Nephron (organoid): Measurements from ENCODE around the gene FUT7.
A peak's percentile ranks its signal among the peaks of the same experiment; 100 is the strongest.

Experiments
- H3K27ac Mint-ChIP-seq, 3 experiments: 2 replicates each; pipeline ENCODE4 v1.8.0; 2020; ENCODE audit warnings: mixed read lengths in 3 of 3, mild to moderate bottlenecking in 2 of 3, moderate library complexity in 1 of 3
- H3K27me3 Mint-ChIP-seq: 2 replicates; pipeline ENCODE4 v1.8.0; 2021; ENCODE audit warnings: low read depth, mild to moderate bottlenecking, moderate library complexity, mixed read lengths
- H3K36me3 Mint-ChIP-seq: 2 replicates; pipeline ENCODE4 v1.8.0; 2020; ENCODE audit warnings: low read depth, mixed read lengths
- H3K4me1 Mint-ChIP-seq: 2 replicates; pipeline ENCODE4 v1.8.0; 2020; ENCODE audit warnings: mixed read lengths
- H3K4me3 Mint-ChIP-seq, 3 experiments: 2 replicates each; pipeline ENCODE4 v1.8.0; 2020; ENCODE audit warnings: mild to moderate bottlenecking in 3 of 3, mixed read lengths in 3 of 3, moderate library complexity in 2 of 3
- H3K9me3 Mint-ChIP-seq: 2 replicates; pipeline ENCODE4 v1.8.0; 2020; ENCODE audit warnings: mixed read lengths
- CTCF ChIP-seq, 3 experiments: fragments of 200-600 bp; sonication (generic); IDR thresholded peaks; one replicate each; pipeline ENCODE4 v1.5.0; 2021; ENCODE audit warnings: antibody characterized with exemption in 3 of 3; ENCODE audit not compliant: unreplicated experiment in 3 of 3

FUT7 gene

GRCh38 chr9:137045294-137046087, 13.6 kb upstream of the FUT7 start:
- Mint-ChIP-seq H3K36me3 (no peaks in the 10 kb centered on the region), H3K27me3 (peaks cover 60% of the 10 kb centered on the region)

GRCh38 chr9:137044502-137045177, 12.8 kb upstream of the FUT7 start:
- no peak for TF ChIP-seq CTCF (IDR thresholded peaks at IDR 0.05; ENCODE audit: unreplicated experiment in 3 of 3)
- Mint-ChIP-seq H3K9me3 (no peaks in the 10 kb centered on the region), H3K27ac (no peak overlapping the region), H3K4me1 (no peaks in the 10 kb centered on the region), H3K36me3 (no peaks in the 10 kb centered on the region), H3K27me3 (peaks cover 52% of the 10 kb centered on the region), H3K4me3 (peak overlapping the region; percentile 61 to 74 (median 72))

More at GRCh38 chr9:137045294-137046087, 13.6 kb upstream of the FUT7 start:
- no peak overlapping the region for H3K27ac Mint-ChIP-seq
- H3K4me3 Mint-ChIP-seq, result peak overlapping the region; percentile 70 to 80 (median 80)
- H3K9me3 Mint-ChIP-seq, result no peaks in the 10 kb centered on the region
- no peaks in the 10 kb centered on the region for H3K4me1 Mint-ChIP-seq
- no peak for TF ChIP-seq CTCF (IDR thresholded peaks at IDR 0.05; ENCODE audit: unreplicated experiment in 3 of 3)

GRCh38 chr9:137044037-137044436, 12.1 kb upstream of the FUT7 start:
- Mint-ChIP-seq H3K4me3 (no peak overlapping the region), H3K9me3 (no peaks in the 10 kb centered on the region), H3K27ac (no peak overlapping the region), H3K36me3 (no peaks in the 10 kb centered on the region), H3K4me1 (no peaks in the 10 kb centered on the region), H3K27me3 (peaks cover 46% of the 10 kb centered on the region)
- TF ChIP-seq CTCF (IDR thresholded peaks at IDR 0.05; ENCODE audit: unreplicated experiment in 3 of 3), result no peak

GRCh38 chr9:137042751-137043727, 11.2 kb upstream of the FUT7 start:
- no peaks in the 10 kb centered on the region for H3K4me1 Mint-ChIP-seq
- H3K4me3 Mint-ChIP-seq, result peak overlapping the region in 1 of 3 experiments; percentile 48
- H3K36me3 Mint-ChIP-seq, result no peaks in the 10 kb centered on the region
- peaks cover 39% of the 10 kb centered on the region for H3K27me3 Mint-ChIP-seq
- H3K27ac Mint-ChIP-seq, result no peak overlapping the region
- H3K9me3 Mint-ChIP-seq, result no peaks in the 10 kb centered on the region
- no peak for TF ChIP-seq CTCF (IDR thresholded peaks at IDR 0.05; ENCODE audit: unreplicated experiment in 3 of 3)

- H3K9me3 Mint-ChIP-seq, result no peaks in the 10 kb centered on the region
- no peak for TF ChIP-seq CTCF (IDR thresholded peaks at IDR 0.05; ENCODE audit: unreplicated experiment in 3 of 3)
- H3K4me1 Mint-ChIP-seq, result no peaks in the 10 kb centered on the region
- H3K4me3 Mint-ChIP-seq, result no peak overlapping the region
- no peaks in the 10 kb centered on the region for H3K36me3 Mint-ChIP-seq
- peaks cover 20% of the 10 kb centered on the region for H3K27me3 Mint-ChIP-seq
- no peak overlapping the region for H3K27ac Mint-ChIP-seq
Measured at GRCh38 chr9:137041124-137041523, 9.2 kb upstream of the FUT7 start.
